Skin of body (tissue), 1 donor: ENCODE data around the gene SPATA22. TPM values are rescaled to one million over a fixed set of nuclear protein-coding genes. Genes with fewer than 3 reads are reported as not detected.

Experiments
- total RNA-seq: library from RNA; depleted of rRNA; stranded (reverse); fragments of >200 nt; gene quantifications from one replicate; pipeline ENCODE4 v1.2.3, GENCODE V29; 2014

Gene SPATA22
- total RNA-seq, 1 donor from 2014 or later: 0.39 TPM

Other genes with a start within 250 kb of the SPATA22 start
- 0.20 TPM for gene OR3A1, start 173.5 kb downstream of the SPATA22 start, total RNA-seq
- gene OR3A2, start 85.5 kb downstream of the SPATA22 start, total RNA-seq: 0.30 TPM
- not detected for gene OR1E1, start 73.4 kb downstream of the SPATA22 start, total RNA-seq
- gene OR3A3, start 60.4 kb downstream of the SPATA22 start, total RNA-seq: not detected
- not detected for gene OR1E2, start 38.0 kb downstream of the SPATA22 start, total RNA-seq
- 5.5 TPM for gene ASPA, start 4.2 kb upstream of the SPATA22 start, total RNA-seq
- 13.5 TPM for gene TRPV3, start 86.0 kb upstream of the SPATA22 start, total RNA-seq
- gene TRPV1, start 137.6 kb upstream of the SPATA22 start, total RNA-seq: 4.9 TPM
- 10.9 TPM for gene SHPK, start 164.4 kb upstream of the SPATA22 start, total RNA-seq
- 9.1 TPM for gene CTNS, start 164.9 kb upstream of the SPATA22 start, total RNA-seq
- 42.7 TPM for gene TAX1BP3, start 196.8 kb upstream of the SPATA22 start, total RNA-seq
- 6.6 TPM for gene EMC6, start 197.0 kb upstream of the SPATA22 start, total RNA-seq
- 1.5 TPM for gene P2RX5, start 224.3 kb upstream of the SPATA22 start, total RNA-seq